OCI-LY7 (cell line): ENCODE data around the gene LEAP2. TPM values are rescaled to one million over a fixed set of nuclear protein-coding genes. Genes with fewer than 3 reads are reported as not detected.

Experiments used
- BruUV-seq: library from RNA; stranded (reverse); fragments of 400-500 nt; replicated peaks from 2 replicates; lab custom pipeline; 2021; lab: Mats Ljungman, UMichigan
- CTCF ChIA-PET: fragments of 300-600 bp; sonication (Branson Sonifier 250); formaldehyde crosslinking; loops from one replicate; lab custom pipeline; 2022; ENCODE audit warnings: antibody characterized with exemption; ENCODE audit not compliant: unreplicated experiment; lab: Charles Lee
- POLR2A ChIA-PET: fragments of 300-600 bp; sonication (Branson Sonifier 250); formaldehyde crosslinking; loops from one replicate; lab custom pipeline; 2022; ENCODE audit warnings: antibody characterized with exemption; lab: Charles Lee
- DNase-seq: peaks from one replicate; pipeline ENCODE4 v3.0.0-alpha.2; 2015; ENCODE audit warnings: low spot score
- H2AFZ ChIP-seq: fragments of 200-600 bp; sonication (generic), shearing (Covaris generic); 2 replicates; pipeline ENCODE4 v1.6.1; 2014; ENCODE audit warnings: mild to moderate bottlenecking, antibody characterized with exemption, low read length, moderate library complexity
- H3K27ac ChIP-seq: fragments of 200-600 bp; sonication (generic); 2 replicates; pipeline ENCODE4 v1.5.1; 2014; ENCODE audit warnings: mixed run types, low read depth, mild to moderate bottlenecking, moderate library complexity, low read length, inconsistent platforms; ENCODE audit not compliant: poor library complexity, severe bottlenecking
- H3K36me3 ChIP-seq: fragments of 200-600 bp; sonication (generic); 2 replicates; pipeline ENCODE4 v1.6.1; 2014; ENCODE audit warnings: mild to moderate bottlenecking, antibody characterized with exemption, low read length, moderate library complexity, mixed read lengths; ENCODE audit not compliant: insufficient read depth
- H3K4me1 ChIP-seq: fragments of 200-600 bp; sonication (generic); 2 replicates; pipeline ENCODE4 v1.5.1; 2014; ENCODE audit warnings: mild to moderate bottlenecking, low read length; ENCODE audit not compliant: insufficient read depth, poor library complexity, severe bottlenecking
- H3K4me2 ChIP-seq: fragments of 200-600 bp; sonication (generic); 2 replicates; pipeline ENCODE4 v1.6.1; 2014; ENCODE audit warnings: mild to moderate bottlenecking, low read length
- H3K4me3 ChIP-seq: fragments of 200-600 bp; sonication (generic); 2 replicates; pipeline ENCODE4 v1.5.1; 2014; ENCODE audit warnings: mild to moderate bottlenecking, low read depth, low read length; ENCODE audit not compliant: poor library complexity, severe bottlenecking
- H3K79me2 ChIP-seq: fragments of 200-600 bp; sonication (generic); 2 replicates; pipeline ENCODE4 v1.6.1; 2016; ENCODE audit warnings: low read depth, mild to moderate bottlenecking, low read length, moderate library complexity, mixed read lengths; ENCODE audit not compliant: insufficient read depth
- H3K9me2 ChIP-seq: fragments of 200-600 bp; sonication (generic); 2 replicates; pipeline ENCODE4 v1.6.1; 2016; ENCODE audit warnings: mild to moderate bottlenecking, low read length, mixed read lengths; ENCODE audit not compliant: insufficient read depth
- H3K9me3 ChIP-seq: fragments of 200-600 bp; sonication (generic); 2 replicates; pipeline ENCODE4 v1.6.1; 2014; ENCODE audit warnings: mild to moderate bottlenecking, mixed run types, low read length, mixed read lengths
- H4K20me1 ChIP-seq: fragments of 200-600 bp; sonication (generic); 2 replicates; pipeline ENCODE4 v1.6.1; 2014; ENCODE audit warnings: mild to moderate bottlenecking, antibody characterized with exemption, low read length, moderate library complexity, mixed read lengths; ENCODE audit not compliant: insufficient read depth
- CTCF ChIP-seq: fragments of 200-600 bp; sonication (generic); conservative IDR thresholded peaks from 2 replicates; pipeline ENCODE4 v1.5.1; 2014; ENCODE audit warnings: mild to moderate bottlenecking, antibody characterized with exemption, low read length, moderate library complexity, mixed read lengths
- EZH2phosphoT487 ChIP-seq: fragments of 200-600 bp; sonication (generic); IDR thresholded peaks from 2 replicates; pipeline ENCODE4 v1.6.1; 2018; ENCODE audit warnings: low read depth, borderline replicate concordance, mild to moderate bottlenecking, mixed run types, antibody characterized with exemption, low read length, moderate library complexity, mixed read lengths
- intact Hi-C: fragments of 100-400 bp; cut with micrococcal nuclease; formaldehyde crosslinking; loops from one replicate; pipeline ENCODE4 v1.10.0; 2022; ENCODE audit not compliant: unreplicated experiment
- total RNA-seq, 2 experiments: library from RNA; depleted of rRNA in 1 of 2; stranded (reverse); fragments of >200 nt in 1 of 2; shearing (Covaris generic) in 1 of 2; gene quantifications; 2 replicates each; pipeline ENCODE4 v1.2.3, GENCODE V29; 2014 to 2022

The LEAP2 gene
- total RNA-seq, 2 experiments from 2014 or later = 4.4 to 5.6 TPM

- Histone ChIP-seq H3K4me1 (peaks cover 5% of the 10 kb centered on the region), H4K20me1 (no peaks in the 10 kb centered on the region), H2AFZ (no peak overlapping the region), H3K4me2 (no peak overlapping the region), H3K9me3 (no peaks in the 10 kb centered on the region), H3K9me2 (no peaks in the 10 kb centered on the region), H3K36me3 (peaks cover 90% of the 10 kb centered on the region), H3K79me2 (no peaks in the 10 kb centered on the region), H3K27ac (no peak overlapping the region), H3K4me3 (no peak overlapping the region)
- POLR2A ChIA-PET = interaction anchor here (1.1 to 1.5 kb wide), 2 partner anchors 9 to 15 kb away, joined by 3 read pairs; no protein-coding TSS in a partner anchor
- BruUV-seq = TSS peak; percentile 9
- TF ChIP-seq EZH2phosphoT487 = no peak
- no peak for TF ChIP-seq CTCF
- intact Hi-C loops = no loop called here
- CTCF ChIA-PET = interaction anchor here (0.5 kb wide), 1 partner anchor 1261 kb away, joined by 3 read pairs; no protein-coding TSS in a partner anchor
- no peak for DNase-seq
These were observed 12.8 kb downstream of the LEAP2 start for GRCh38 chr5:132886064-132886823.

GRCh38 chr5:132887283-132887682 lies 13.8 kb downstream of the LEAP2 start:
- peaks cover 90% of the 10 kb centered on the region for H3K36me3 ChIP-seq
- H3K27ac ChIP-seq = no peak overlapping the region
- H2AFZ ChIP-seq = no peak overlapping the region
- intact Hi-C loops = no loop called here
- CTCF ChIA-PET = no interaction called here
- POLR2A ChIA-PET = interaction anchor here (1.1 to 2.2 kb wide), 3 partner anchors 12 to 17 kb away, joined by 3 to 7 read pairs (median 3); no protein-coding TSS in a partner anchor
- DNase-seq = no peak
- H3K9me3 ChIP-seq = no peaks in the 10 kb centered on the region
- no peak overlapping the region for H3K4me3 ChIP-seq
- H3K9me2 ChIP-seq = no peaks in the 10 kb centered on the region
- H3K4me2 ChIP-seq = no peak overlapping the region
- no peaks in the 10 kb centered on the region for H4K20me1 ChIP-seq
- TF ChIP-seq EZH2phosphoT487 (no peak), CTCF (no peak)
- no TSS peak for BruUV-seq
- peaks cover 5% of the 10 kb centered on the region for H3K4me1 ChIP-seq
- H3K79me2 ChIP-seq = no peaks in the 10 kb centered on the region

- Histone ChIP-seq H3K4me3 (no peak overlapping the region), H4K20me1 (no peaks in the 10 kb centered on the region), H3K79me2 (no peaks in the 10 kb centered on the region), H3K27ac (no peak overlapping the region), H2AFZ (no peak overlapping the region), H3K36me3 (peaks cover 85% of the 10 kb centered on the region), H3K4me2 (no peak overlapping the region), H3K4me1 (peaks cover 5% of the 10 kb centered on the region), H3K9me2 (no peaks in the 10 kb centered on the region), H3K9me3 (no peaks in the 10 kb centered on the region)
- ChIA-PET CTCF (no interaction called here), POLR2A (no interaction called here)
- TF ChIP-seq EZH2phosphoT487 (no peak), CTCF (no peak)
- intact Hi-C loops = no loop called here
- BruUV-seq = no TSS peak
- no peak for DNase-seq
These were observed 16.0 kb downstream of the LEAP2 start for GRCh38 chr5:132889501-132889900.
